Measurements from ENCODE around the gene RNF208. TPM values are rescaled to one million over a fixed set of nuclear protein-coding genes. Genes with fewer than 3 reads are reported as not detected.

Gene RNF208
- total and polyA plus RNA-seq, 9 of the 15 experiments (the other 6 are each of a cell fraction or from before 2014, with no cell fraction given), result 0.15 to 6.9 (median 0.50) TPM; not detected in 2

DNA sequence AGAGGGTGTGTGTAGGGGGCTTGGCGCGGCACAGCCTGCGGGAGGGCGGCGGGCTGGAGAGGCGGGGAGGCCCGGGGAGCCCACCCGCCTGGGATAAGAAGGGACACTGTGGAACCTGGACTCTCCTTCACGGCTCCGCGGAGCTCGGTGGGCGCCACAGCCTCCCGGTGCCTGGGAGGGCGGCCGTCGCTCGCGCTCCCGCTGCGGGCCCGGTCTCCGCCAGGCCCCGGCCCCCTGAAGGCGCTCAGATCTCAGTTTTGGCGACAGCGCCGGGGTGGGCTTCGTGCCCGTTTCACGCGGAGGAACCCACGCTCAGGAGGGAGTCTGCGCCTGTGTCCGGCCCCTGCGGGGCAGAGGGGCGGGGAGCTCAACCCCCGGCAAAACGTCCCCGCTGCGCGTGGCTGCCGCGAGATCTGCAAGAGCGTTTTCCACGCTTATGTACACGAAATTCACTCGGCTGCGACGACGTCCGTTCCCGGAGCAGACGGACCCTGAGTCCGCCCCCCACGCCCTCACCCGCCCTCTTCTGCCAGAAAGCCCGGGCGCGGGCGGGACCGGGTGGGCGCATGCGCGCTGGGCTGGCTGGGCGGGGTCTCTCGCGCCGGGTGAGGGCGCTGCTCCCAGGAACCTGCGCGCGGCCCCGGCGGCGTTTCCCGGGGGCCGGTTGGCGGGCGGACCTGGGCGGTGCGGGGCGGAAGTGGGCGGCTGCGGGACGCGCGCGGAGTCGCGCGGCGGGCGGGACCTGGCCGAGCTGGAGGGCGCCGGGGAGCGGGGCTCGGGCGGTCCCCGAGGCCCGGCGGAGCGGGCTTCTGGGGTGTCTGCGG lies 32.8 kb upstream of the RNF208 start, which contains the start of gene NELFB (continued):
- TF ChIP-seq CBX8 (IDR thresholded peaks at IDR 0.05; ENCODE audit: borderline replicate concordance, extremely low read depth, low read depth, low read length, poor library complexity, severe bottlenecking), result no peak
- no peak for TF ChIP-seq SMAD1 (IDR thresholded peaks at IDR 0.05; ENCODE audit: low read depth, low read length, partially characterized antibody)
- TF ChIP-seq YY1 (IDR thresholded peaks at IDR 0.05; ENCODE audit: borderline replicate concordance in 1 of 3, control insufficient read depth in 1 of 3, extremely low read depth in 1 of 3, insufficient read depth in 3 of 3, insufficient read length in 1 of 3, insufficient replicate concordance in 2 of 3, low read depth in 1 of 3, low read length in 2 of 3), result peak in 2 of 3 experiments; percentile 77 to 87
- no peak for TF ChIP-seq SREBF2 (CRISPR knock-in tag; IDR thresholded peaks at IDR 0.05)
- TF ChIP-seq, protein P1, sequence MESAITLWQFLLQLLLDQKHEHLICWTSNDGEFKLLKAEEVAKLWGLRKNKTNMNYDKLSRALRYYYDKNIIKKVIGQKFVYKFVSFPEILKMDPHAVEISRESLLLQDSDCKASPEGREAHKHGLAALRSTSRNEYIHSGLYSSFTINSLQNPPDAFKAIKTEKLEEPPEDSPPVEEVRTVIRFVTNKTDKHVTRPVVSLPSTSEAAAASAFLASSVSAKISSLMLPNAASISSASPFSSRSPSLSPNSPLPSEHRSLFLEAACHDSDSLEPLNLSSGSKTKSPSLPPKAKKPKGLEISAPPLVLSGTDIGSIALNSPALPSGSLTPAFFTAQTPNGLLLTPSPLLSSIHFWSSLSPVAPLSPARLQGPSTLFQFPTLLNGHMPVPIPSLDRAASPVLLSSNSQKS (CRISPR knock-in tag; IDR thresholded peaks at IDR 0.05), result no peak
- TF ChIP-seq, protein P2, sequence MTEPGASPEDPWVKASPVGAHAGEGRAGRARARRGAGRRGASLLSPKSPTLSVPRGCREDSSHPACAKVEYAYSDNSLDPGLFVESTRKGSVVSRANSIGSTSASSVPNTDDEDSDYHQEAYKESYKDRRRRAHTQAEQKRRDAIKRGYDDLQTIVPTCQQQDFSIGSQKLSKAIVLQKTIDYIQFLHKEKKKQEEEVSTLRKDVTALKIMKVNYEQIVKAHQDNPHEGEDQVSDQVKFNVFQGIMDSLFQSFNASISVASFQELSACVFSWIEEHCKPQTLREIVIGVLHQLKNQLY (CRISPR knock-in tag; conservative IDR thresholded peaks at IDR 0.05), result no peak
- no peak for TF ChIP-seq POLR2H (tag; IDR thresholded peaks at IDR 0.05; ENCODE audit: low read depth)
- no peak for TF ChIP-seq KLF1 (tag; IDR thresholded peaks at IDR 0.05)
- no peak for TF ChIP-seq ZNF324 (CRISPR knock-in tag; IDR thresholded peaks at IDR 0.05)
- TF ChIP-seq HEY1 (CRISPR knock-in tag; IDR thresholded peaks at IDR 0.05; ENCODE audit: borderline replicate concordance), result no peak
- TF ChIP-seq, protein P3, sequence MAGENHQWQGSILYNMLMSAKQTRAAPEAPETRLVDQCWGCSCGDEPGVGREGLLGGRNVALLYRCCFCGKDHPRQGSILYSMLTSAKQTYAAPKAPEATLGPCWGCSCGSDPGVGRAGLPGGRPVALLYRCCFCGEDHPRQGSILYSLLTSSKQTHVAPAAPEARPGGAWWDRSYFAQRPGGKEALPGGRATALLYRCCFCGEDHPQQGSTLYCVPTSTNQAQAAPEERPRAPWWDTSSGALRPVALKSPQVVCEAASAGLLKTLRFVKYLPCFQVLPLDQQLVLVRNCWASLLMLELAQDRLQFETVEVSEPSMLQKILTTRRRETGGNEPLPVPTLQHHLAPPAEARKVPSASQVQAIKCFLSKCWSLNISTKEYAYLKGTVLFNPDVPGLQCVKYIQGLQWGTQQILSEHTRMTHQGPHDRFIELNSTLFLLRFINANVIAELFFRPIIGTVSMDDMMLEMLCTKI (IDR thresholded peaks at IDR 0.05; ENCODE audit: partially characterized antibody), result no peak
- TF ChIP-seq KHSRP (IDR thresholded peaks at IDR 0.05), result no peak
- TF ChIP-seq ZBTB1 (CRISPR knock-in tag; IDR thresholded peaks at IDR 0.05; ENCODE audit: borderline replicate concordance, low read depth), result peak; percentile 98
- TF ChIP-seq TAF15 (IDR thresholded peaks at IDR 0.05; ENCODE audit: low read depth, low read length), result no peak
- TF ChIP-seq IFI16 (CRISPR knock-in tag; IDR thresholded peaks at IDR 0.05), result no peak
- TF ChIP-seq, protein P4, sequence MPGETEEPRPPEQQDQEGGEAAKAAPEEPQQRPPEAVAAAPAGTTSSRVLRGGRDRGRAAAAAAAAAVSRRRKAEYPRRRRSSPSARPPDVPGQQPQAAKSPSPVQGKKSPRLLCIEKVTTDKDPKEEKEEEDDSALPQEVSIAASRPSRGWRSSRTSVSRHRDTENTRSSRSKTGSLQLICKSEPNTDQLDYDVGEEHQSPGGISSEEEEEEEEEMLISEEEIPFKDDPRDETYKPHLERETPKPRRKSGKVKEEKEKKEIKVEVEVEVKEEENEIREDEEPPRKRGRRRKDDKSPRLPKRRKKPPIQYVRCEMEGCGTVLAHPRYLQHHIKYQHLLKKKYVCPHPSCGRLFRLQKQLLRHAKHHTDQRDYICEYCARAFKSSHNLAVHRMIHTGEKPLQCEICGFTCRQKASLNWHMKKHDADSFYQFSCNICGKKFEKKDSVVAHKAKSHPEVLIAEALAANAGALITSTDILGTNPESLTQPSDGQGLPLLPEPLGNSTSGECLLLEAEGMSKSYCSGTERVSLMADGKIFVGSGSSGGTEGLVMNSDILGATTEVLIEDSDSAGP (CRISPR knock-in tag; IDR thresholded peaks at IDR 0.05), result no peak
- no peak for TF ChIP-seq CBX5 (IDR thresholded peaks at IDR 0.05; ENCODE audit: borderline replicate concordance, low read depth)
- no peak for TF ChIP-seq NR4A1 (CRISPR knock-in tag; IDR thresholded peaks at IDR 0.05)
- TF ChIP-seq NR4A1 (tag; IDR thresholded peaks at IDR 0.05), result no peak
- TF ChIP-seq, protein P5, sequence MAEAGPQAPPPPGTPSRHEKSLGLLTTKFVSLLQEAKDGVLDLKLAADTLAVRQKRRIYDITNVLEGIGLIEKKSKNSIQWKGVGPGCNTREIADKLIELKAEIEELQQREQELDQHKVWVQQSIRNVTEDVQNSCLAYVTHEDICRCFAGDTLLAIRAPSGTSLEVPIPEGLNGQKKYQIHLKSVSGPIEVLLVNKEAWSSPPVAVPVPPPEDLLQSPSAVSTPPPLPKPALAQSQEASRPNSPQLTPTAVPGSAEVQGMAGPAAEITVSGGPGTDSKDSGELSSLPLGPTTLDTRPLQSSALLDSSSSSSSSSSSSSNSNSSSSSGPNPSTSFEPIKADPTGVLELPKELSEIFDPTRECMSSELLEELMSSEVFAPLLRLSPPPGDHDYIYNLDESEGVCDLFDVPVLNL (CRISPR knock-in tag; IDR thresholded peaks at IDR 0.05; ENCODE audit: low read depth), result no peak
- no peak for TF ChIP-seq COPS2 (conservative IDR thresholded peaks at IDR 0.05)

All from K562 (cell line).